G401 (cell line): Measurements from ENCODE around the gene MOK. TPM values are rescaled to one million over a fixed set of nuclear protein-coding genes. Genes with fewer than 3 reads are reported as not detected.
"Not testable (repeated sequence)": the region's sequence is repeated elsewhere in the genome, so short reads cannot be mapped to it uniquely, and the experiment has no call there.

ENCODE experiments used
- DNase-seq: peaks from one replicate; pipeline ENCODE4 v3.0.0-alpha.2; 2015; ENCODE audit warnings: low spot score
- in situ Hi-C: cut with HindIII; loops from 2 replicates; pipeline ENCODE4 v1.10.0; 2016; ENCODE audit warnings: low sequenced_read_pairs, mixed read lengths
- total RNA-seq: library from RNA; depleted of rRNA; stranded (reverse); fragments of >200 nt; shearing (Covaris generic); gene quantifications from 2 replicates; pipeline ENCODE4 v1.2.3, GENCODE V29; 2014

Gene MOK
- total RNA-seq, 1 experiment from 2014 or later = 11.3 TPM

DNA sequence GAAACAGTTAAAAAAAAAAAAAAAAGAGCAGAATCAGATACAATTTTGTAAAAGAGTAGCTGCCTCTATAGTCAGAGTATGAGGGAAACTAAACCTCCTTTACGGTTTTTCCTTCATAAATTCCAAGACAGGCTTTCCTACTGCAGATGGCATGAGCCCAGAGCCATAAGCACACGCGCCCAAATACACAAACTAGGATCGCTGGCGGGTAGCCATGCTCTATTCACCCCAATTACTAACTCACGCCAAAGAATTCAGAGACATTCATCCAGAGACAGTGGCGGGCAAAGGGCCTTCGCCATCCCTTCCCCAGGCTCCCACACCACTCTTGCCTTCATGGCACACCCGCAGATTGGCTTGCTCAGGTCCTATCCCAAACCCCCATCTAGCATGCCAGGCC lies 48.2 kb downstream of the MOK start:
- in situ Hi-C loops = no loop called here
- no peak for DNase-seq

DNA sequence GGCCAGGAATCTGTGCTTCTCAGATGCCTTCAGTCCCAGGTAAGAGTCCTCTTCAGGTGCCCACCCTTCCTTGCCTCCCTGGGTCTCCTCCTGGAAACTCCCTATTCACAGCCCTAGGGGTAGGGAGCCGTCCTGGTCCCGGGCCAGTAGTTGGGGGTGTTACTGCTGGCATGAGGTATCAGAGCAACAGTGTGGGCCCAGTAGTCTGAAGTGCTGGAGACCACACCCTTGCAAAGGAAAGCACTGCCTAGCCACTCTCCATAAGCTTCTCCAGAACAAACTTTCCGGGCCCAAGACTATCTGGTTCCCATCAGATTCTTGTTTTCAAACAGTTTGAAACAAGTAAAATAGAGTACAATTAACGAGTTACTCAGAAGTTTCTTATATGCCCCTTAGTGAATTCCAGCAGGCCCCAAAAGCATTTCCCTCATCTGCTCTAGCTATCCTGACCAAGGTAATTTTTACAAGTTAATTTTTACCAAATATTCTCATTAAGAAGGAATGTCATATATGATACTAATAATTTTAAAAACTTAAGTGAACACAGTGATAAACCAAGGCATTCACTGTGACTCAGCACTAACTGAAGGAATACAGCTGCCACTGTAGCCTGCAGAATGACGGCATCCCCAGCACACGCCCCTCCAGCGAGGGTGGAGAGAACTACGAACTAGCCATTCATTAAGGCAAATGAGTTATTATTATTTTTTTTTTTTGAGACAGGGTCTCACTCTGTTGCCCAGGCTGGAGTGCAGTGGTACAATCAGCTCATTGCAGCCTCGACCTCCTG lies 49.4 kb downstream of the MOK start:
- in situ Hi-C loops = no loop called here
- DNase-seq = no peak

GRCh38 chr14:102252834-102253801 lies 51.8 kb downstream of the MOK start:
- in situ Hi-C loops = no loop called here
- no peak for DNase-seq

DNA sequence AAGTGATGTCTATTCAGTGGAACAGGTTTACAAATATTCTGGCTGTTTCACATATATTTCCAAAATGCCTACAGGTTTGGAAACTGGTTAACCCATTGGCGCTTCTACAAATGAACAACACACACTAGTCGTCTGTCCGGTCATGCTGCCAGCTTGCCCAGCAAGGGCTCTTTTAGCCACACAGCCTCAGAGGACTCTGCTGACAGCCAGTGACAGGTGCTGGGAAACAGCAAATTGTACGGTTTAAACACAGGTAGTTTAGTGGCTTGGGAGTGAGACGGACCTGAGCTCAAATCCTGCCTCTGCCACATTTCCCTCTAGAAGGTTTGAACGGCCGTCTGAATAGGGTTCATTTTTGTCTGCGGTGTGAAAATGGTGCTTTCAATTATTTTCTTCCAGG lies 53.8 kb downstream of the MOK start:
- in situ Hi-C loops = no loop called here
- DNase-seq = no peak

DNA sequence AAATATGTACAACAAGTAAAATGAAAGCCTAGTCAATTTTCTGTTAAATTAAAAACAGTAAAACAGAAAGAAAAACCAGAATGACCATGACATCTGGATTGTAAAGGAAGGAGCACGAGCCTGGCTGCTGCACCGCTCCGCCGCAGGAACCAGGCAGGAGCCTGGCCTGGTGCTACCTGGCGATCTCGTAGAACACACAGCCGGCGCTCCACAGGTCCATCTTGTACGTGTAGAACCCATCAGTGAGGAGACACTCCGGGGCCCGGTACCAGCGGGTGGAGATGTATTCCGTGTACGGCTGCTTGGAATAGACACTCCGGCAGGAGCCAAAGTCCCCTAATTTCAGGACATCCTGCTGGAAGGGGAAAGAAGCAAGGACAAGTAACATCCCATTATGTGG lies 54.3 kb downstream of the MOK start:
- DNase-seq = no peak
- in situ Hi-C loops = no loop called here

DNA sequence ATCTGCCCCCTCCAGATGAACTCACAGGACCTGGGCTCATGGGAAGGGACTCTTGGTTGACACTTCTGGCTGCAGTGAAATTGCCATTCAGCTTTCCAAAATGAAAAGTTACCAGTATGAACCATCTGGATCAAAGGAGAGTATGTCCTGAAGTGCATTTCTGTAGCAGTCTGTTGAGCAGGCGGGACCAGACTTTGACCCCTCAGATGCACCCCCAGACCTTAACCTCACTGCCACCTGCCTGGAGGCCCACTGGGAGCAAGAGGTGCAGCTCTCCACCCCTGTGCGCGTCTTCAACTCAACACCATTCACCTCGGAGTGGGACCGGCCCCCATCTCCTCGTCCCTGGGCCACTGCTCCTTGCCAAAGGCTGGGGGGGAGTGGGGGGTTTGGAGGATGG lies 55.0 kb downstream of the MOK start:
- in situ Hi-C loops = no loop called here
- DNase-seq = no peak

DNA sequence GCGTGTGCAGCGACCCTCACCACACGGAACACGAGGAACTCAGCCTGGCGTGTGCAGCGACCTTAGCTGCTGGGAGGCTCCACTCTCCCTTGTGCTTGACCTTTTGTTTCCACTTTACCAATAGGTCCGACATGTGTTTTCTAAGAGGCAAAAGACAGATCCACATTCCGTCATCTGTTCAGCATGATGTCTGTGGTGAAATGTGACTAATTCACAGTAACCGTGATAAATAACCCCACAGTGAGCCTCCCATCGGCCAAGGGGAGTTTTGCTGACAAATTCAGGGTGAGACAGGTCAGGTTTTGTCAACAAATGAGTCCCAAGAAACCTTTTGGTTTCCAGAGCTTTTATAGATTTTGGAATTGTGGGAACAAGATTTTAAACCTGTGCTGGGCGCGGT lies 55.9 kb downstream of the MOK start:
- in situ Hi-C loops = no loop called here
- DNase-seq = no peak

DNA sequence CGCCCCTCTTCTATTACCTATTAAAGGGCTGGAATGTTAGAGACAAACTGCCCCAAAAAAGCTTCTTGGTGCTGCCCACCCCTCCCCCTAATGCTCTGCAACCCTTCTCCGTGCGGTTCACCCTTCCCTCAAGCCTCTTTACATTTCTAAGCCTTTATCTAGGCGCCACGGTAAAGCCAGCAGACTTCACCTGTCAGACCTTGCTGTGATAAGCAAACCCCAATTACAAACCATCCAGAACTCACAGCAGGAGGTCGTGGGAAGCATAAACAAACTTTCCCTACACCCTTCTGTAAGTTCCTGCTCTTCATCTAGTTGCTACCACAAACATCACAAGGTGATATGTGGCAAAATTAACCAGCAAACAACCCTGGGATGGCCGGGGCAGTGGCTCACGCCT lies 56.8 kb downstream of the MOK start:
- no peak for DNase-seq
- in situ Hi-C loops = no loop called here

- in situ Hi-C loops = no loop called here
- DNase-seq = no peak
Observed at GRCh38 chr14:102246071-102246470, 58.9 kb downstream of the MOK start.

DNA sequence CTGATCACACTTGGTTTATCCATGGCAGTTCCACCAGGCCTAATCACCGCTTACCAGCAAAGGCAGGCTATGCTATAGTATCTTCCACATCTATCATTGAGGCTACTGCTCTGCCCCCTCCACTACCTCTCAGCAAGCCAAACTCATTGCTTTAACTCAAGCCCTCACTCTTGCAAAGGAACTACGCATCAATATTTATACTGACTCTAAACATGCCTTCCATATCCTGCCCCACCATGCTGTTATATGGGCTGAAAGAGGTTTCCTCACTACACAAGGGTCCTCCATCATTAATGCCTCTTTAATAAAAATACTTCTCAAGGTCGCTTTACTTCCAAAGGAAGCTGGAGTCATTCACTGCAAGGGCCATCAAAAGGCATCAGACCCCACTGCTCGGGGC lies 61.2 kb downstream of the MOK start:
- DNase-seq, in situ Hi-C loops: not testable (repeated sequence)

DNA sequence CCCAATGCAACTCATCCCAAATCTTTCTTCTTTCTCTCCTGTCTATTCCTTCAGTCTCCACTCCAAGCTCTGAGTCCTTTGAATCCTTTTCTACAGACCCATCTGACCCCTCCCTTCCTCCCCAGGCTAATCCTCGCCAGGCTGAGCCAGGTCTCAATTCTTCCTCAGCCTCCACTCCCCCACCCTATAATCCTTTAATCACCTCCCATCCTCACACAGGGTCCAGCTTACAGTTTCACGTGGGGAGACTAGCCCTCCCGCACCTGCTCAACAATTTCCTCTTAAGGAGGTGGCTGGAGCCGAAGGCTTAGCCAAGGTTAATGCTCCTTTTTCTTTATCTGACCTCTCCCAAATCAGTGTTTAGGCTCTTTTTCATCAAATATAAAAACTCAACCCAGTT lies 63.8 kb downstream of the MOK start:
- DNase-seq = no peak

DNA sequence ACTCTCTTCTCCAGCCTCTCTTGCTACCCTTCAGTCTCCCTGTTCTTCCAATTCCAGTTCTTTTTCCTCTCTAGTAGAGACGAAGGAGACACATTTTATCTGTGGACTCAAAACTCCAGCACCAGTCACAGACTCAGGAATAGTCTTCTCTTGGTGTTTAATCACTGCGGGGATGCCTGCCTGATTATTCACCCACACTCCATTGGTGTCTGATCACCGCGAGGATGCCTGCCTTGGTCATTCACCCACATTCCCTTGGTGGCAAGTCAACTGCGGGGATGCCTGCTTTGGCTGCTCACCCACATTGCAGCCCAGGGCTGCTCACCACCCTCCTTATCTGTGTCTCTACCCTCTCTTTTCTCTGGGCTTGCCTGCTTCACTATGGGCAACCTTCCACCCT lies 64.5 kb downstream of the MOK start:
- DNase-seq, in situ Hi-C loops: not testable (repeated sequence)

More for the DNA sequence above, 63.8 kb downstream of the MOK start:
- in situ Hi-C loops = no loop called here

DNA sequence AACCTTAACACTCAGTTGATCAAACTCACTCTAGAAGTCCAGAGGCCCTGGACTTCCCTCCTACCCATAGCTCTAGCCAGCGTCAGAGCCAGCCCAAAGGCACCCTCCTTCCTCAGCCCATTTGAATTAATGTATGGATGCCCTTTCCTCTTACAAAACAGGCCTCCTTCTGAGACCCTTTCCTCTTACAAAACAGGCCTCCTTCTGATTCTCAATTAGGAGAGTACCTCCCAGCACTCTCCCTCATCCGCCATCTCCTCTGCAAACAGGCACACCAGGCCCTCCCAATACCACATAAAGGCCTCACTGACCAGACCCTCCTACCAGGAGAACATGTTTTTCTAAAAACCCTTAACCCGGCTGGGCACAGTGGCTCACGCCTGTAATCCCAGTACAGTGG lies 65.7 kb downstream of the MOK start:
- DNase-seq = no peak
- in situ Hi-C loops = no loop called here

DNA sequence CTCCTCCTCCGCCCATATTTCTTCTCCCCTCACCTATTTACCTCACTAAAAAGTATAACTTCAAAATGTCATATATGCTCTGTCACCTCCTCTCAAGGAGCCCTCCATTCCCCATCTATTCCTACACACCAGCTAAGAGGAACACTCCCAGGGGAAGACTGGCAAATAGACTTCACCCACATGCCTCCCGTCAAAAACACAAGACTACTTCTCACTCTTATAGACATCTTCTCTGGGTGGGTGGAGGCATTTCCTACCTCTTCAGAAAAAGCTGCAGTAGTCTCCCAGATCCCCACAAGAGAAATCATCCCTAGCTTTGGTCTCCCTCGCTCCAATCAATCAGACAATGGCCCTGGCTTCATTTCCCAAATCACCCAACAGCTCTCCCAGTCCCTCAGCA lies 66.2 kb downstream of the MOK start:
- DNase-seq = no peak
- in situ Hi-C loops = no loop called here

DNA sequence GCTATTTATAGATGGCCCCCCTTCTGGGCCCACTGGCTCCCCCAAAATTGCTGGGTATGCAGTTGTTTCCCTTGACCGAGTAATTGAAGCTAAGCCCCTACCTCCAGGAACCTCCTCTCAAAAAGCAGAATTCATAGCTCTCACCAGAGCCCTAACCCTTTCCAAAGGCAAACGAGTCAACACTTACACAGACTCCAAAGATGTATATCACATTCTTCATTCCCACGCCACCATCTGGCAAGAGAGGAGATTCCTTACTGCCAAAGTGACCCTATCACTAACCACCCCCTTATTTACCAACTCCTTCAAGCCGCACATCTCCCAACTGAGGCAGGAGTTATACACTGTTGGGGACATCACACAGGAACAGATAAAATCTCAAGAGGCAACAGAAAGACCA lies 66.8 kb downstream of the MOK start:
- in situ Hi-C loops = no loop called here
- DNase-seq = no peak

DNA sequence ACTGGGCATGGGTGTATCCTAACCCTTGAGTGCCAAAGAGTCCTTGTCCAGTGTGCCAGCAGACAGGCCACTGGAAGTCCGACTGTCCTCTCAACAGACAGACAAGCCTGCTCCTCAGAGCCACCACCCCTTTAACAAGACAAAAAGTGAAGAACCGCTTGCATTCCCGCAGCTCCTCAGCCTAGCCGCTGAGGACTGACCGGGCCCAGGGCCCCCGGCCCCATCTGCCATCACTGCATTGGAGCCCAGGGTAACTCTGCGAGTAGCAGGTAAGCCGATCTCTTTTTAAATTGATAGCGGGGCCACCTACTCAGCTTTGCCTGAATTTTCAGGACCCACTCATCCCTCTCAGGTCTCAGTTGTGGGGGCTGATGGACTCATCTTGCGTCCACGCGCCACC lies 68.9 kb downstream of the MOK start:
- in situ Hi-C loops = no loop called here
- DNase-seq = no peak

GRCh38 chr14:102235275-102235897 lies 69.6 kb downstream of the MOK start:
- in situ Hi-C loops = no loop called here
- DNase-seq = peak; percentile 70

DNA sequence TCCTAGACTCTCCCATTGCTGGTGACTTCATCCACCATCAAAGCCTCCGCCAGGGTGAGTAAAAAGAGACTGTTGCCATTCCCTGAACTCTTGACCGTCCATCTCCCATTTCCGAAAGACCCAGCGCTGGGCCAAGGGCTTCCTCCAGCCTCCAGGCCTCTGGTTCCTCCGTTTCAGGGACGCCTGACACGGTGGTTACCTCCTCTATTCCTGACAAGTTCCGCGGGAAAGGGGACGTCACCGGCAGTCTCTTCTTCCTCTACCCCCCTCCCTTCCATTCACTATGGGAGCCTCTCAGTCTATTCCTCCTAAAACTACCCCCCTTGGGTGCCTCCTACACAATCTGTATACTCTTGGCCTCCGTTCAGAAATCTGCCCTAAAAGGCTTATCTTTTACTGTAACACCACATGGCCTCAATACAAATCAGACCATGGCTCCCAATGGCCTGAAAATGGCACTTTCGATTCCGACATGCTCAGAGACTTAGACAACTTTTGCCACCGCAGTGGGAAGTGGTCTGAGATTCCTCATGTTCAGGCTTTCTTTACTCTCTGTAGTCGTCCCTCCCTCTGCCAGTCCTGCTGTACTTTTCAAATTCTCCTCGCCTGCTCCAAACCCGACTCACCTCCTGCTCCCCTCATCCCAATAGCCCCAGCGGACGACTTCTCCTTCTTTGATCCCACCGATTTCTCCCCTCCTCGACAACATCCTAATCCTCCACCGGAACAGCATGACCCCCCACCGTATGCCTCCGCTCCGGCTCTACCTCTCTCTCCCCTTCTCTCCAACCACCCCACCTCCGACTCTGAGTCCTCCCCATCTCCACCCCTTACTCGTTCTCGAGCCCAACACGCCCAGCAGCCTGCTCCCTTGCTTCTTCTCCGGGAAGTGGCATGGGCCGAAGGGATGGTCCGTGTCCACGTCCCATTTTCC lies 70.4 kb downstream of the MOK start:
- no peak for DNase-seq
- in situ Hi-C loops = no loop called here

DNA sequence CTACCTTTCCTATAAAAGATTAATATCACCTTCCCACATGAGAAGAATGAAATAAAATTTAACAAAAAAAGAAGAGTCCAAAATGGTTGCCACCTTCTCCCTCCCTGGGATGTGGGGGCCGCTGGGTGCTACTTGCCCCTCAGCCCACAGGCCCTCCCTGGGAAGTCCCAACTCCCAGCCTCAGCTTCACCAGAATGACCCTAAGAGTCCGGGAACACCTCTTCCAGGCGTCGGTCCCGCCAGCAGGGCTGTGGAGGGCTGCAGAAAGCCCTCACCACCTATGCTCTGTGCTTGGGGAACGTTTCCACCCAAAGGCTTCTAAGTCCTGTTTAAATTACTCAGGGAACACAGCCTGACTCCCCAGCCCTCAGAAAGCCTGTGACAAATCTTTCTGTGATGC lies 71.9 kb downstream of the MOK start:
- in situ Hi-C loops = no loop called here
- DNase-seq = no peak
